Measurements from ENCODE around the gene MT1X. TPM values are rescaled to one million over a fixed set of nuclear protein-coding genes. Genes with fewer than 3 reads are reported as not detected.
"Not testable (repeated sequence)": the region's sequence is repeated elsewhere in the genome, so short reads cannot be mapped to it uniquely, and the experiment has no call there.

MT1X gene
- total RNA-seq, 1 donor: 39.9 TPM

DNA sequence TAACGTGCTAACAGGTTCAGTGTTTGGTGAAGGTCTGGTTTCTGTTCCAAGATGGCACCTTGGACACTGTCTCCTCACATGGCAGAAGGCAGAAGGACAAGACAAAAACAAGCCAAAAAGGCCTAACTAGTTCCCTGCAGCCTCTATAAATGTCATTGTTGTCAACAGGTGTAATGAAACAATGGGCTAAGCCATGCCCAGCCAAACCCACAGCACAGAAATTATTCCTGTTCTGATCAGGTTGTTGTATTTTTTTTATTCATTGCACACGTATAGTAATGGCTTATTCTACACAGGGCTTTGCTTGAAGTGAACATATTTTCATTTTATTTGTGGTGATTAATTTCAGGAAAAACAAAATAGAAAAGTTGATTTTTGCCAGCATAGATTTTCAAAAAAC is 31.5 kb downstream of the MT1X start:
- TF ChIP-seq, protein P1, sequence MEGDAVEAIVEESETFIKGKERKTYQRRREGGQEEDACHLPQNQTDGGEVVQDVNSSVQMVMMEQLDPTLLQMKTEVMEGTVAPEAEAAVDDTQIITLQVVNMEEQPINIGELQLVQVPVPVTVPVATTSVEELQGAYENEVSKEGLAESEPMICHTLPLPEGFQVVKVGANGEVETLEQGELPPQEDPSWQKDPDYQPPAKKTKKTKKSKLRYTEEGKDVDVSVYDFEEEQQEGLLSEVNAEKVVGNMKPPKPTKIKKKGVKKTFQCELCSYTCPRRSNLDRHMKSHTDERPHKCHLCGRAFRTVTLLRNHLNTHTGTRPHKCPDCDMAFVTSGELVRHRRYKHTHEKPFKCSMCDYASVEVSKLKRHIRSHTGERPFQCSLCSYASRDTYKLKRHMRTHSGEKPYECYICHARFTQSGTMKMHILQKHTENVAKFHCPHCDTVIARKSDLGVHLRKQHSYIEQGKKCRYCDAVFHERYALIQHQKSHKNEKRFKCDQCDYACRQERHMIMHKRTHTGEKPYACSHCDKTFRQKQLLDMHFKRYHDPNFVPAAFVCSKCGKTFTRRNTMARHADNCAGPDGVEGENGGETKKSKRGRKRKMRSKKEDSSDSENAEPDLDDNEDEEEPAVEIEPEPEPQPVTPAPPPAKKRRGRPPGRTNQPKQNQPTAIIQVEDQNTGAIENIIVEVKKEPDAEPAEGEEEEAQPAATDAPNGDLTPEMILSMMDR (IDR thresholded peaks at IDR 0.05; ENCODE audit: insufficient read depth, low read length): no peak
- DNase-seq (ENCODE audit: low read depth): no peak
- no peak overlapping the region for H3K4me3 ChIP-seq (ENCODE audit: low read depth, low read length)

DNA sequence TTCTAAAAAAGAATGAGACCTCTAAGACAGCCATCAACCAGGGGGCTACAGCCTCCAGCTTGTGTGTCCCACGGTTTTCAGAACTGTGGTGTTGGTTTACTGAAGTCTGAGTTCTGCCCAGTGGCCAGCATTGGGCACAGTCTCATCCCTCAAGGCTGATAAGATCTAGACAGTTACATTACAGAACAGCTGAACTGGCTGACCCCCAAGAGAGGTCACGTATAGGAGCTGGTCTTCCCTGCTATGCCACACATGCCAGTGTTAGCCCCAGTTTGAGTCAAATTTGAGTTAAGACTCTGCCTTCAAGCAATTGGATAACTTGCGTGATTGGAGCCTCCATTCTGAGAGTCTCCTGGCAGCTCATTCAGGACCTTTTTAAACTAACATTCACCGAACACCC is 32.9 kb downstream of the MT1X start:
- no peak for DNase-seq (ENCODE audit: low read depth)
- TF ChIP-seq, protein P1 (IDR thresholded peaks at IDR 0.05; ENCODE audit: insufficient read depth, low read length): no peak

DNA sequence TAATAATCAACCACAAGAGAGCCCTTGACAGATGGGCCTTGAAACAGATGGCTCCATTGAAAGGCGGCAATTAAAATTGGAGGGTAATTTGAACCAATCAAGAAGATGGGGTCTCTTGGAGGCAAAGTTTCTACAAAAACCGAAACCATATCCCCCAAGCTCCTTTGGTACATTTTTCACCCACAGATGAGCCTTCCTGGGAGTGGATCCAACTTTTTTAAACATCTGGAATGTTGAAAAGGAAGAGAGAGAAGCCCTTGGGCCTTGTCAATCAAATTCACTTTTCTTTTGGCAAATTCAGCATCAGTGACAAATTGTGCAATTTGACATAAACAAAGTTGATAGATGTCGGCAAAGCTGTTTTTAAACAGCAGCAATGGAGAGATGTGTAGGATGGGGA is 34.5 kb downstream of the MT1X start:
- no peak for DNase-seq (ENCODE audit: low read depth)
- TF ChIP-seq, protein P1 (IDR thresholded peaks at IDR 0.05; ENCODE audit: insufficient read depth, low read length): no peak
- no peak overlapping the region for H3K4me3 ChIP-seq (ENCODE audit: low read depth, low read length)

More for the DNA sequence above, 32.9 kb downstream of the MT1X start:
- H3K4me3 ChIP-seq (ENCODE audit: low read depth, low read length): no peak overlapping the region

DNA sequence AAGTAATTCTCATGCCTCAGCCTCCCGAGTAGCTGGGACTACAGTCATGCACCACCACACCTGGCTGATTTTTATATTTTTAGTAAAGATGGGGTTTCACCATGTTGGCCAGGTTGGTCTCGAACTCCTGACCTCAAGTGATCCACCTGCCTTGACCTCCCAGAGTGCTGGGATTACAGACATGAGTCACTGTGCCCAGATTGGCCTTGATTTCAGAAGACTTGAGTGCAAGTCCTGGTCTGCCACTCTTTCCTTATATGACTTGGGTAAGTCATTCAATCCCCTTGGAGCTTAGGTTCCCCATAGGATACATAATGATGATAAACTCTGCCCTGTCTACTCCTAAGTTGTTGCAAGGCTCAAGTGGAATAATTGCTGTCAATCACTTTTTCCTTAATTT is 35.3 kb downstream of the MT1X start:
- DNase-seq (ENCODE audit: low read depth); H3K4me3 ChIP-seq (ENCODE audit: low read depth, low read length): not testable (repeated sequence)

DNA sequence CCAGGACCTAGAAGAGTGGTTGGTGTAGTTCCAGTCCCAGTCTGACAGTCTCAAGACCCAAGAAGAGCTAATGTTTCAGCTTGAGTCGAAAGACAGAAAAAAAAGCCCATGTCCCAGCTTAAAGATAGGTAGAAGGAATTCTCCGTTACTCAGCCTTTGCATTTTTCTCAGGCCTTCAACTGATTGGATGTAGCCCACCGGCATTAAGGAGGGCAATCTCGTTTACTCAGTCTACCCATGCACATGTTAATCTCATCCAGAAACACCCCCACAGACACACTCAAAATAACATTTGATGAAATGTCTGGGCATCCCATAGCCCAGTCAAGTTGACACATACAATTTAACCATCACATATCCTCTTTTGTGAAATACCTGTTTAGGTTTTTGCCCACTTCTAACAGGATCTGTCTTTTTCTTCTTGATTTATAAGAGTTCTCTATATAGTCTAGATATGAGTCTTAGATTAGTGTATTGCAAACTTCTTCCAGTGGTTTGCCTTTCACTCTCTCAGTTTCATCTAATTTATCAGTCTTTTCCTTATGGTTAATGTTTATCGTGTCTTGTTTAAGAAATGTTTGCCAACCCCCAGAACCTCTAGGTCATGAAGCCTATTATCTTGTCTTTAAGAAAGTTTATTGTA is 40.1 kb downstream of the MT1X start:
- no peak overlapping the region for H3K4me3 ChIP-seq (ENCODE audit: low read depth, low read length)
- TF ChIP-seq, protein P1 (IDR thresholded peaks at IDR 0.05; ENCODE audit: insufficient read depth, low read length): no peak
- DNase-seq (ENCODE audit: low read depth): no peak

DNA sequence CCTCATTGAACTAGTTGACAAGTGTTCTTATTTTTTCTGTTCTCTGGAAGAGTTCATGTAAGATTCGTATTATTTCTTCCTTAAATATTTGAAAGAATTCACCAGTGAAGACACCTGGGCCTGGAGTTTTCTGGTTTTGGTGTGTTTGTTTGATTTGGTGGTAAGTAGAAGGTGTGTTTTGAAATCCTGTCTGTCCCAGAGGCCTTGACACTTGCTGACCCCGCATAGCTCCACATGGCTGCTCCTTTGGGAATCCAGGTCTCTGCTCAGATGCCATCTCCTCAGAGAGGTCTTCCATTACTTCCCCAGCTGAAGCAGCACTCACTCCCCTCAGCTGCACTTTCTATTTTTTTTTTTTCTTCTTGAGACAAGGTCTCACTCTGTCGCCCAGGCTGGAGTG is 41.9 kb downstream of the MT1X start:
- TF ChIP-seq, protein P1 (IDR thresholded peaks at IDR 0.05; ENCODE audit: insufficient read depth, low read length): no peak
- no peak overlapping the region for H3K4me3 ChIP-seq (ENCODE audit: low read depth, low read length)
- DNase-seq (ENCODE audit: low read depth): no peak

DNA sequence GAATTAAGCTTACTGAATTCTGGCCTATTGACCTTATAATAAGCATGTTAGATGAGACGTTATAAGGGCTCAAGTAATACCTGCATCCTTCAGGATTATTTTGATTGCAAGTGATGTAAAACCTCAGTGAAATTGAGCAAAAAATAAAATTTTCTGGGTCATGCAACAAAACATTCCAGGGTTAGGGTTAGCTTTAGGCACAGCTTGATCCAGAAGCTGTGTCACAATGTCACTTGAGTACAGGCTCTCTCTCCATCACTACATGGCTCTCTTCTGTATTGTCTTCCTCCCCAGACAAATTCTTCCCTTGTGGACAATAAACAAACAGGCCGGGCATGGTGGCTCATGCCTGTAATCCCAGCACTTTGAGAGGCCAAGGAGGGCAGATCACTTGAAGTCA is 44.0 kb downstream of the MT1X start:
- TF ChIP-seq, protein P1 (IDR thresholded peaks at IDR 0.05; ENCODE audit: insufficient read depth, low read length): no peak
- no peak overlapping the region for H3K4me3 ChIP-seq (ENCODE audit: low read depth, low read length)
- no peak for DNase-seq (ENCODE audit: low read depth)
